Left renal pelvis (tissue), 4 donors: Measurements from ENCODE around the gene SPSB1. TPM values are rescaled to one million over a fixed set of nuclear protein-coding genes. Genes with fewer than 3 reads are reported as not detected.
"Not testable (repeated sequence)": the region's sequence is repeated elsewhere in the genome, so short reads cannot be mapped to it uniquely, and the experiment has no call there.

Experiments
- DNase-seq, 4 donors: peaks; one replicate each; pipeline ENCODE4 v3.0.0-alpha.2; 2013; ENCODE audit warnings: low read depth in 4 of 4, low spot score in 3 of 4
- polyA plus RNA-seq, 4 donors: library from polyadenylated mRNA; unstranded; fragments of 120-200 nt; gene quantifications; one replicate each; pipeline ENCODE4 v1.2.1, GENCODE V29; 2013; ENCODE audit not compliant: insufficient read length in 4 of 4

The SPSB1 gene
- polyA plus RNA-seq, 4 donors, result 11.3 to 19.9 (median 12.1) TPM

- DNase-seq, result no peak
Measured at GRCh38 chr1:9384751-9385245, 92.1 kb downstream of the SPSB1 start.

- DNase-seq, result not testable (repeated sequence)
Measured at GRCh38 chr1:9385392-9385791, 92.7 kb downstream of the SPSB1 start.

GRCh38 chr1:9385801-9386573 is 93.3 kb downstream of the SPSB1 start:
- DNase-seq, result no peak

- DNase-seq, result no peak
Measured at GRCh38 chr1:9388335-9389180, 95.9 kb downstream of the SPSB1 start.

- no peak for DNase-seq
Measured at GRCh38 chr1:9389968-9390367, 97.3 kb downstream of the SPSB1 start.

- no peak for DNase-seq
Measured at GRCh38 chr1:9391620-9392019, 98.9 kb downstream of the SPSB1 start.

GRCh38 chr1:9394010-9394409 is 101.3 kb downstream of the SPSB1 start:
- no peak for DNase-seq

- no peak for DNase-seq
Measured at GRCh38 chr1:9395018-9395417, 102.3 kb downstream of the SPSB1 start.

- DNase-seq, result no peak
Measured at GRCh38 chr1:9397047-9397446, 104.4 kb downstream of the SPSB1 start.

GRCh38 chr1:9397997-9398526 is 105.4 kb downstream of the SPSB1 start:
- no peak for DNase-seq

GRCh38 chr1:9399510-9400424 is 107.1 kb downstream of the SPSB1 start:
- DNase-seq, result no peak

- no peak for DNase-seq
Measured at GRCh38 chr1:9400425-9401079, 107.9 kb downstream of the SPSB1 start.

GRCh38 chr1:9401080-9401453 is 108.4 kb downstream of the SPSB1 start:
- DNase-seq, result no peak

GRCh38 chr1:9402256-9402616 is 109.5 kb downstream of the SPSB1 start:
- DNase-seq, result no peak

- DNase-seq, result no peak
Measured at GRCh38 chr1:9402717-9403225, 110.1 kb downstream of the SPSB1 start.

- no peak for DNase-seq
Measured at GRCh38 chr1:9404117-9404914, 111.6 kb downstream of the SPSB1 start.

- no peak for DNase-seq
Measured at GRCh38 chr1:9406111-9406510, 113.4 kb downstream of the SPSB1 start.

GRCh38 chr1:9410737-9411297 is 118.1 kb downstream of the SPSB1 start:
- DNase-seq, result no peak
